Measurements from ENCODE around the gene MYO1E.

DNA sequence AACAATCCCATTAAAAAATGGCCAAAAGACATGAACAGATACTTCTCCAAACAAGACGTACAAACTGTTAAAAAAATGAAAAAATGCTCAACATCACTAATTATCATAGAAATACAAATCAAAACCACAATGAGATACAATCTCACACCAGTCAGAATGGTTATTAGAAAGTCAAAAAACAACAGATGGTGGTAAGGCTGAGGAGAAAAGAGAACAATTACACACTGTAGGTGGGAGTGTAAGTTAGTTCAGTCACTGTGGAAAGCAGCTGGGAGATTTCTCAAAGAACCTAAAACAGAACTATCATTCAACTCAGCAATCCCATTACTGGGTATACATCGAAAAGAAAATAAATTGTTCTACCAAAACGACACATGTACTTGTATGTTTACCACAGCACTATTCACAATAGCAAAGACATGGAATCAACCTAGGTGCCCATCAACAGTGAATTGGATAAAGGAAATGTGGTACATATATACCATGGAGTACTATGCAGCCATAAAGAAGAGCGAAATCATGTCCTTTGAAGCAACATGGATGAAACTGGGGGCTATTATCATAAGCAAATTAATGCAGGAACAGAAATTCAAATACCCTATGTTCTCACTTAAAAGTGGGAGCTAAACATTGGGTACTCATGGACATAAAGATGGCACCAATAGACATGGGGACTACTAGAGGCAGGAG lies 51.5 kb downstream of the MYO1E start:
- TF ChIP-seq, protein P1, sequence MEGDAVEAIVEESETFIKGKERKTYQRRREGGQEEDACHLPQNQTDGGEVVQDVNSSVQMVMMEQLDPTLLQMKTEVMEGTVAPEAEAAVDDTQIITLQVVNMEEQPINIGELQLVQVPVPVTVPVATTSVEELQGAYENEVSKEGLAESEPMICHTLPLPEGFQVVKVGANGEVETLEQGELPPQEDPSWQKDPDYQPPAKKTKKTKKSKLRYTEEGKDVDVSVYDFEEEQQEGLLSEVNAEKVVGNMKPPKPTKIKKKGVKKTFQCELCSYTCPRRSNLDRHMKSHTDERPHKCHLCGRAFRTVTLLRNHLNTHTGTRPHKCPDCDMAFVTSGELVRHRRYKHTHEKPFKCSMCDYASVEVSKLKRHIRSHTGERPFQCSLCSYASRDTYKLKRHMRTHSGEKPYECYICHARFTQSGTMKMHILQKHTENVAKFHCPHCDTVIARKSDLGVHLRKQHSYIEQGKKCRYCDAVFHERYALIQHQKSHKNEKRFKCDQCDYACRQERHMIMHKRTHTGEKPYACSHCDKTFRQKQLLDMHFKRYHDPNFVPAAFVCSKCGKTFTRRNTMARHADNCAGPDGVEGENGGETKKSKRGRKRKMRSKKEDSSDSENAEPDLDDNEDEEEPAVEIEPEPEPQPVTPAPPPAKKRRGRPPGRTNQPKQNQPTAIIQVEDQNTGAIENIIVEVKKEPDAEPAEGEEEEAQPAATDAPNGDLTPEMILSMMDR (IDR thresholded peaks at IDR 0.05 in 8 of 11, conservative IDR thresholded peaks at IDR 0.05 in 3 of 11): no peak
- TF ChIP-seq POLR2AphosphoS5 (IDR thresholded peaks at IDR 0.05): no peak

Data from spleen (tissue), 7 donors.